ENCODE data around the gene POLDIP3.

GRCh38 chr22:42553475-42554361 lies 61.0 kb downstream of the POLDIP3 start, which contains the start of gene SERHL2:
- TF ChIP-seq CTCF (tag by site-specific recombination; IDR thresholded peaks at IDR 0.05), result no peak
- no peak for TF ChIP-seq ZNF394 (tag by site-specific recombination; IDR thresholded peaks at IDR 0.05; ENCODE audit: borderline replicate concordance)

Data from HEK293 (cell line).